HG03025 (cell line): ENCODE results near the gene SLC24A3.

Source experiments
- ATAC-seq: cut with Tn5 transposase; IDR thresholded peaks from one replicate; pipeline ENCODE4 v1.9.1; 2021; ENCODE audit warnings: mild to moderate bottlenecking, moderate library complexity; ENCODE audit not compliant: unreplicated experiment, low FRiP score

The SLC24A3 gene

DNA sequence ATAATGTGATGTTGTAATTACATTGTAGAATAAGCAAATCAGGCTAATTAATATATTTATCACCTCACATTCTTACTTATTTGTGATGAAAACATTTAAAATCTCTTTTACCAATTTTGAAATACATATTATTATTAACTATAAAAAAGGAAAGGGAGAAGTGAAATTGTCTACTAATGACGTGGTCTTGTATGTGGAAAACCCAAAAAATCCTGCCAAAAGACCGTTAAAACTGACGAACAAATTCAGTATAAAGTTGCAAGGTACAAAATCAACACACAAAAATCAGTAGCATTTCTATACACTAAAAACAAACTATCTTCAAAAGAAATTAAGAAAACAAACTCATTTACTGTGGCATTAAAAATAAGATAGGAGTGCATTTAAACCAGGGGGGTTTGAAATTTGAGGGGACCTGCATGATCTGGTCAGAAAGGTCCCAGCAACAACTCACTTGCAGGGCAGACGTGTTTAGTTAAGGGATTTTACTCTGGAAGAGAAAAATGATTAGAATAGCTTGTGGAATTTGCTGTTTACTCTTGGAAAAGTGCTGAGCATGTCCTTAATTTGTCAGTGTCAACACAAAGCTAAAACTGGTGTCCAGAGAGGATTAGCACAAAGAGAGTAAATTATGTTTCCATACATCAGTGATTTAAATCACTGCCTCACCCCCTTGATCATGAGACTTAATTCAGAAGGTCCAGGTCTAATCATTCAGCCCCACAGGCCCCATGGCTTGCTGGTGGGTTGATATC, 310.6 kb downstream of the SLC24A3 start:
- no peak for ATAC-seq

DNA sequence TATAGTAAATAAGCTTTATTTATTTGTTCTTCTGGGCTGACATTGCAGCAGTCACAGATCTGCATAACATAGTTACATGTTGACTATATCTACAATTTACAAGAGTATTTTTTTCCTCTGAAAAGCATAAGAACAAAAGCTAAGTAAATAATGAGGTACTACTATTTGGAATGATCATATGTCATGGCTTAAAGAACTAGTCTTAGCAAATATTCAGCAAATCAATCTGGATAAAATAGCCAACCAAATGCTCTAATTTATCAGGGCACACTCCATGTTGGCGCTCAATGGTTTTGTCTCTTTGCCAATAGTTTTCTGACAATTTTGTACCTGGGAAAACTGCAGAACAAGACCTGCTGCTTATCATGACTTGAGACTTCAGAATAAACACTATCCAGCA, 312.2 kb downstream of the SLC24A3 start:
- no peak for ATAC-seq

DNA sequence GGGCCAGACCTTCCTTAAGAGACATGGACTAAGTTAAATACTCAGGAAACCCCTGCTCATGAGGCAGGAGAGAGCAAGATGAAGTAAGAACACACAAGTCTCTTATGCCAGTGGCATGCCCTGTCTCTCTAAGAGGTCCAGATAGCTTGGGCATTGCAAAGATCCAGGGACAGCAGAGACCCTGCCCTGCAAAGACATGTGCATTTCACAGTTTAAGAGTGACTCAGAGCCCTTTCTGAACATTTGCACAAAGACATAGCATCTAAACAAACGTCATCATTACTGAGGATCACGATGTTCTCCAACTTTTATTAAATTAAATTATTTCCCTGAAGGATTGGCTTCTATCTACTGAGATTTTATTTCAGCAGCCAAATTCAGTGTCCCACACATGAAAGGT, 315.1 kb downstream of the SLC24A3 start:
- no peak for ATAC-seq

DNA sequence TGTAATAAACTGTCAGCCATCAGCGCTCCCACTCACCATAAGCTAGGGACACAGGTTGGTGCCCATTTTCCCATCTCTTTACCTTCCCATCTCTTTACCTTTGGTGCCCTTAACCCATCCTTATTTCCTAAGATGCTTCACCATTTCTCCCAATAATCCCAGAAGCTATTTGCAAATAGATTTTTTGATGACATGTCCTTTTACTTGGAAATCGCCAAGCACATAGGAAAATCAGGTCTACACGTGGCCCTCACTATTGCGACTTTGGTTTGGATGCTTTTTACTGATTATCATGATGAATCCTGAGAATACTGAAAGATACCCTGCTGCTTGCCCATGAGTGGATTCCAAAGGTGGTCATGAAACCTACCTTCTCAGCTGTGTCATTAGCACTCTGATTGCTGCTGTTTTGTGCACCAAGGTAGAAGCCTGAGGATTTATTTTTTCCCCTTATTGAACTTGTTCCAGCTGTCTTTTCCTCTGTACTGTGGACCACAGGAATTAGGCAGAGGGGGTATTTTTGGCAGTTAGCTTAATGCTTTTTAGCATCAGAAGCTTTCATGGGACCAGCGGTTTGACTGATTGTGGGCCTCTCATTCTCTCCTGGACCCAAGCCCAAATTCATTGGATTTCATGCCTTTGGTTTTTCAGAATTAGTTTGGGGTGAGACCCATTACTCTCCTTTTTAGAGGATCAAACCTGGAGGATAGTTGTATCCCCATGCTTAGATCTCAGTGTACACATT, 316.0 kb downstream of the SLC24A3 start:
- ATAC-seq = no peak

DNA sequence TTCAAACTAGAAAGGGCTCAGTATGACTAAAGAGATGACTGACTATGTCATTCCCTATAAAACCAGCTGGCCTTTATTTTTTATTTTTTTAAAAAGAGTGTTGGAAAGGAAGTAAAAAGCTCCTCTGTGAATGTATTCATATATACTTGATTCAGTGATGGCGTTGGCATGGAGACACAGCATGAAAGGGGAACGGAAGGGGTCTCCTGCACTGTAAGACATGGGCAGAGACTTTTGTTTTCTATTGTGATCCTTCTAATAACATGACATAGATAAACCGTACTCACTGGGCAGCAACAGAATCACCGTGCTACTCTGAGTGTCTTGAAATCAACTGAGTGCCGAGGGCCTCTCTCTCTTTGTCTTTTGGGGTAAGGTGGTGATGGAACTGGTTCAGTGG, 317.6 kb downstream of the SLC24A3 start:
- no peak for ATAC-seq

DNA sequence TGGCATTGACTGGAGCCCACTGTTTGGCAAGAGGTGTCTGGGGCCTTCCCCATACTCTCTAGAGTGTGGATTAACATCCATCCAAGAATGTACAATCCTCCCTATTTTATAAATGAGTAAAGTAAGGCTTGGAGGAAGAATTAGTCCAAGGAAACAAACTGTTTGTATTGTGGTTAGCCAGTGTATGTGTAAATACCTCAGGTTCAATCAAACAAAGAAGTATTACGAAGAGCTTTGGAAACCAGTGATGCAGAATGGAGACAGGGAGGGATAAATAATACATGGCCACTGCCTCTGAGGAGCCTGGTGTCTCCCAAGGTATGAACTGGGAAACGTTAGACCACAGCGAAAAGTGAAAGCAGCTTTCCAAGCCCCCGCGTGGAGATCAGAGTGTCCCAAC, 319.0 kb downstream of the SLC24A3 start:
- ATAC-seq = no peak

DNA sequence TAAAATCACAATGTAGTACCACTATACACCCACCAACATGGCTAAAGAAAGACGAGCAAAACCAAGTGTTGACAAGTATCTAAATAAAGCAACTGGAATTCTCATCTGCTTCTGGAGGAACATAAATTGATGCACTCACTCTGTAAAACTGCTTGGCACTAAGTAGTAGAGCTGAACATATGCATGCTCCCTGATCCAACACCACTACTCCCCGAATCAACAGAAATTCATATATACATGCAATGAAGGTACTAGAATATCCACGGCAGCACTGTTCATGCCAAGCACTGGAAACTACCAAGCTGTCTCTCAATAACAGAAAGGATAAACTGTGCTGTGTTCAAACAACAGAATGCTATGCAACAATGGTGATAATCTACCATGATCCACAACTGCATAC, 326.1 kb downstream of the SLC24A3 start:
- no peak for ATAC-seq

DNA sequence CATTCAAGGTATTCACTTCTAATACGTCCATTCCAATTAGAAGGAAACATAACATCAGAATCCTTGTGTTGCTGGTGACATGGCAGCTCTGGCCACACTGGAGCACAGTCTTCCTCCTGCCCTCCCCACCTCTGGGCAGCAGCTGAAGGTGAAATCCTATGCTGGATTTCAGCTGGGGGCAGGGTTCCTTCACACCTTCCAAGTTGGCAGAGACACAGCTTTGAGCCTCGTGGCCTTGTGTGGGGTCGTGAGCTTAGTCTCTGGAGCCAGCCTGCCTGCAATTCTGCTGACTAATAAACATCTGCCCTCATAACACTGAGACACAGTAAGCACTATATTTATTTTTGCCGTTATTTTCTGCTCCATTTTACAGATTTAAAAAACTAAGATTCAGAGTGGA, 326.7 kb downstream of the SLC24A3 start:
- no peak for ATAC-seq

DNA sequence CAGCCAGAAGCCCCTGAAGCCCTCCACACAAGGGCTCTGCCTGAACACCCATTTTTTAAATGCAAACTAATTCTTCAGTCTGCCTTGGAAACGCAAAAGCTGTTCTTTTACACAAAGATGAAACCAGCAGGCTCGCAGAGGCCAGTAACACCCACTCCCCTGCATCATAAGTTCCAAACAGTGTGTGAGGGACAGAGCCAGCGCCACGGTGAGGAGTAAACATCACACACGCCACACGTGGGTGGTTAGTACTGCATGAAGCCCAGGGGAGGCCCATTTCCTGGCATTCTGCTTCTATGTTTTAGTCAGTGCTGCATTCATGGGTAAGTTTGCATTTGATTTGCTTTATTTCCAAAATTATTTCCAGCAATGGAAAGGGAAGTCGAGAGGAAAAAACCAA, 327.9 kb downstream of the SLC24A3 start:
- ATAC-seq = peak; percentile 53

DNA sequence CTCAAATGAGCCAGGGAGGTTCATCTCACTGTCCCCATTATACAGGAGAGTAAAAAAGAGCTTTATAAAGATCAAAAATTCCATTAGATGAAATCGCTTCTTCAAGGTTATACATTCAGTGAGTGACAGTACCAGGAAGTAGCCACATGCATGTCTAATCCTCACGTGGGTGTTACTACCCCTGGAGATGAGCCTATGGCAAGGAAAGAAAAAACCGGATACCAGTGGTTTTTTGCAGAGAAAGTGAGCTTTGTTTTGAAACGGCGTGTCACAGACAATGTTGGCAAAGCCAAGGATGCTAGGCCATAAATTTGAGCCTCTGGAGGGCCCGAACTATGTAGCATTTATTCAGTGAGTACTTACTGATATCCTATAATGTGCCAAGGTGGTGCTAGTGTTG, 330.7 kb downstream of the SLC24A3 start:
- no peak for ATAC-seq

DNA sequence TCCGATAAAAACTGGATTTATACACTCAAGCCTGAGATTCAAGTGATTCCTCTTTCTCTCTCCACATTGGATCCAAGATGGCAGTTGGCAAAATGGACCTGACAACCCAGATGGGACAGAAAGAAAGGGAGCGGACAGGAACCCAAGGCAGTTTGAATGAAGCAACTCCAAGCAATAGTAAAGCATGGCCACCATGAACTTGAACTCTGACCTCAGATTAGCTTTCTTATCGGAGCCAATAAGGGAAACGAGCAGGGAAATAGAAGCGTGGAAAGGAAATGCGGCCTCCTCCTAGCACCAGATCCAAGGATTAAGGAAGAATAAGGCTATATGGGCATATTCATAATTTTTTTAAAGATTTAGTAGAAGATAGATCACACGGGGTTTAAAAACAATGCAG, 332.2 kb downstream of the SLC24A3 start:
- ATAC-seq = no peak

DNA sequence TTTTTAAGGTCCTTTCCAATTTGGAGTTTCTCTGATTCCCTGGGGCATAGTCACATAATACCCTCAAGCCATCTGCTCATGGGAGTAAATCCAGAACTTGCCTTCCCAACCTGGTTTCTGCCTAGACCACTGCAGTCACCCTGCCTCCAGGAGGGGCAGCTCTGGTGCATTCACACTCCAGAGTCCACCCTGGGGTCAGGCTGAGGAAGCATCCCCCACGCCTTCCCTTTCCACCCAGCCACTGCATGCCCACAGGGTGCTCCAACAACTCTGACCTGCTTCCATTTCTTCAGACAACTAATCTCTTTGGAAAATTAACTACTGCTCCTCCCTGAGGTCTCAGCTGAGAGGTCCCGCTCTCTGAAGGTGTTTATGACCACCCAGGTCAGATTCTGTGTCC, 334.2 kb downstream of the SLC24A3 start:
- ATAC-seq = no peak

DNA sequence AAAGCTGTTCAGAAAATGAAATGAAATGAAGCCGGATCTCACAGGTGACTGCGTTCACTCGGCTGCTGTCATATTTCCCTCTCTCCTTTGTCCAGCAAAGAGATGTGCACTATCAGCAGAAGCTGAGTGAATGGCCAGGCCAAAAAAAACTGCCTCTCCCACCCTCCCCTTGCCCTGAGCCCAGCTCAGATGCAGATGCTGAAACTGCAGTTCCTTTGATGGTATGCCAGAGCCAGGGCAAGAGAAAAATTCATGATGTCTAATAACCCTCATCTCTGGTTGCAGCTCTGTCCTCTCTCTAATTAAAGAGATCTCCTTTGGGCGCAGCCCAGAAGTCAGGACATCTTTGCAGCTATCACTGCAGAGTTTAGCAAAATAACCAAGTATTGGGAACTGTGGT, 335.1 kb downstream of the SLC24A3 start:
- ATAC-seq = no peak

DNA sequence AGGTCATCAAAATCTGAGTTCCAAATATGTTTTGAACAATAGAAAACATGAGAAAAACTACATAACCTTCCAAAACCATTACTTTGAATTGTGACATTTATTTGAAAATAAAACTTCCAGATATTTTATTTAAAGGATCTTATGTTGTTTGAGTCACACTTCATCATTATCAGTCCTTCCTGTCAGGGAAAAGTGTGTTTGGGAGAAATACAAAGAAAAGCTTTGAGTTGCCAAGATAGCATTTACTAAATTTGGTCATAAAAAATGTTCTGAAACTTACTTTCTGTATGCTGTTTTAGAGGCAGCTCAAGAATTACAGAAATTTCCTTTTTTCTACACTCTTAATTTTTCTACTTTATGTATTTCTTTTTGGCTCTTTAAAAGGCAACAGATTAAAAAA, 337.5 kb downstream of the SLC24A3 start:
- ATAC-seq = no peak

DNA sequence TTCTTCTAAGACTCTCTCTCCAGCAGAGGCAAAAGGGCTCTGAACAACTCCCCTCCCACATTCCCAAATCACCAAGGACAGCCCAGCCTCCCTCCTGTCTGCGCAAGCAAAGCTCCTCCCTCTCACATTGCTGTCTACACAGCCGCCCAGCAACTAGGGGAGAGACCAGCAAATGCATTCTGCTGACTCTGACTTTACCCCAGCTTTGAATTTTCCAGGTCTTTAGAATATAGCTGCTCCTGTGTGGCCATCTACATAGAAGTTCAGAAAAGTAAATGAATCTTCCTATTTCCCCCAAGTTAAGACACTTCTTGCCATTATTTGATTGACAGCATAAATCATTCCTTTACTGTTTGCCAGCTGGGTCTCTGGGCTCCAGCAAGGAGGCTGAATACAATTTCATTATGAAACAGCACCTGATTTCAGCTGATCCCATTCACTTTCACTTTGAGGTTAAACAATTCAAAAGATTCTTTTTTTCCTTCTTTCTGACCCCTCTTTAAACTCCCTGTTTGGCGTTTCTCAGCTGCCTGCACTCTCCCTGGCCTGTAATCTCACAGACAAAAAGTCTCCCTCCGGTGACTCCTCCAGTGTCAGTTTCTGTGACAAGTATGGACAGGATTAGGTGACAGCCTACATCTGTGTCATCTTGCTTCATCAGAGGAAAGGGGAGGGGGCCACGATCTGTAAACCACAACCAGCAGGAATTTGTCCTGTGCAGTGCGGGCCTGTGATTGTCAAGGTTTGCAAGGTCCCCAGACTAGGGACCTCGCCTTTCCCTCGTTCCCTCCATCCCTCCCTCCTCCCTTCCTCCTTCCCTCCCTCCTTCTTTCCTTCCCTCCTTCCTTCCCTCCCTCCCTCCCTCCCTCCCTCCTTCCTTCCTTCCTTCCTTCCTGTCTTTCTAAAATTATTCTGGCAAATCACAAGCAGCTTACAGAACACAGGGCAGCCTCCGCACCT, 340.1 kb downstream of the SLC24A3 start:
- ATAC-seq = no peak

DNA sequence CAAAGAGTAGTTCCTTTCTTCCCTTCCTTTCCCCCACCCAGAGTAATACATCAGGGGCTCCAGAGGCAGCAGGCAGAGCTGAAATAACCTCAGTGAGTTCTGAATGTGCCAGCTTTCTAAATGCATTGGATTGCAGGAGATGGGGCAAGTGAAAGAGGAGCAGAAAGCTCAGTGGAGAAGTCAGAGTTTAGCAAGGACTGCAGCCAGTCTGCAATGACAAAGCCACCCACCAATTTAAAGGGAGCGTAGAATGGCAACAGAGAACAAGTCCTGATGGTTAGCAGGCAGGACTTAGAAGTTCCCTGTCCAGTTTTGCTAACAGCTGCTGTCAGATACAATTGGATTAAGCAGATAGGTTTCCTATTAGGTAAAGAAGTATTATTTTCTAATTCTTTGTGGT, 342.2 kb downstream of the SLC24A3 start:
- no peak for ATAC-seq

DNA sequence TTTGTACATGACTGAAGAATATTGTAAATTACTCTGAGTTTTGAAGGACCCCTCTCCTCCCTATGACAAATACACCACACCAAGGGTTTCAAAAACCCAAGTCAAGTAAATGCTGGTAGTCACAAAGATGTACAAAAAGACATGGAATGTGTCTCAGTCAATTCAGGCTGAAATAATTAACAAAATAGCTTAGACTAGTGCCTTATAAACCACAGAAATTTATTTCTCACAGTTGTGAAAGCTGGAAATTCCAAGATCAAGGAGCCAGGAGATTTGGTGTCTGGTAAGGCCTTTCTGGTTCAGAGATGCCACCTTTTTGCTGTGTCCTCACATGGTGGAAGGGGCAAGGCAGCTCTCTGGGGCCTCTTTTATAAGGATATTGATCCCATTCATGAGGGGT, 343.3 kb downstream of the SLC24A3 start:
- no peak for ATAC-seq

DNA sequence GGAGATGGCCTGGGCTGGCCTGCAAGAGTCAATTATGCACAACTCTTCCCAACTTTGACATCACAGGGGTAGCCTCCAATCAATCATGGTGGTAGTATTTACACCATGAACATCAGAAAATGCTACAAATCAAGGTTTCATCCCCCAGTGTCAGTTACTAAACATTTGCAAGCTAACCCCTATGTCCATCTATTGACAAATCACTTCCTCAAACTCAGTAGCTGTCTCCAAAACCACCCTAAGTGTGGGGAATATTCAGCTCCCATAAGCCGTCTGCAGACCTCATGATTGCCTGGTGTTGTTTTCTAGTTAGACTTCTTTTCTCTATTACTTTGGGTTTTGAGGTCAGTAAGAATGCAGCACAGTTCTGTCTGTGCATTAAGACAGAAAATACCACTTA, 344.8 kb downstream of the SLC24A3 start:
- no peak for ATAC-seq

DNA sequence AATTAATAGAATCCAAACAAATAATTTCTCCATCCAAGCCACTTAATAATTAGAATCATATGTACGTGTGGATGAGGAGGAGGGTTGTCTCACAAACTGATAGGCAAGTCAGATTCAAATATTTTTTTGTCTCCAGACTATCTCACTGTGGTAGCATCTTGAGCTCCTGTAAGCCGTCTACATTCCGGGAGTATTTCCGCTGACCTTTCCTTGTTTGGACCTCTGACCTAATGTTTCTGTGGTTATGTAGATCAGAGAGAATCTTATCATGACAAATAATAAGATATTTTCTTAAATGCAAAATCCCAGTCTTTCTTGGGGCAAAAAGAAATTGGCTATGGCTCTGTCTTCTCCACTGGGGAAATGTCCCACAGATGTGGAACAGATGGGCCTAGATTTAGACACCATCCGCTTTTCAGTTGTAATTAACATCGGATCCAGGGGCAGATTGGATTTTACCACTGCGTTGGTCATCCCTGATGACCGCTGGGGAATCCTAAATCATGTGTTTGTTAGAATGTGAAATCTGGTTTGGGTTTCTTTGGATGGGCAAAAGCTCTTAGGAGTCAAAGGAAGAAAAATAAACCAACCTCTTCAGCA, 348.5 kb downstream of the SLC24A3 start:
- no peak for ATAC-seq

DNA sequence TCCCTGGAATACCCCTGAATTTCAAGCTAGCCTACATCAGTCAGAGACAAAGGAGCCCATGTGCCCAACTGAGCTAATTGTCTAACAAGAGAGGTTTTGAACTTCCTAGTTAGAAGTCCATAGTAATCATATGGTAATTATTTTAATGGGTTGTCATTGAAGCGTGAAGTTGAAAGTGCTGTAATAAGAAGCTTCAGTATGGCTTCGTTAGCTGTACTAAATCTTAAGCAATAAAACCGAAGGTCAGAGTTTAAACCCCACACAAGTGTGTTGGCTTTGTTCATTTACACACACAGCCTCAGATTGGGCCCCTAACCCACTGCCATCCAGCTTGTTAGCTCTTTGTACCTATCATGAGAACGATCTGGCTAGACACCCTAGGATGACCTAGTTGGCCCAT, 350.0 kb downstream of the SLC24A3 start:
- ATAC-seq = no peak

DNA sequence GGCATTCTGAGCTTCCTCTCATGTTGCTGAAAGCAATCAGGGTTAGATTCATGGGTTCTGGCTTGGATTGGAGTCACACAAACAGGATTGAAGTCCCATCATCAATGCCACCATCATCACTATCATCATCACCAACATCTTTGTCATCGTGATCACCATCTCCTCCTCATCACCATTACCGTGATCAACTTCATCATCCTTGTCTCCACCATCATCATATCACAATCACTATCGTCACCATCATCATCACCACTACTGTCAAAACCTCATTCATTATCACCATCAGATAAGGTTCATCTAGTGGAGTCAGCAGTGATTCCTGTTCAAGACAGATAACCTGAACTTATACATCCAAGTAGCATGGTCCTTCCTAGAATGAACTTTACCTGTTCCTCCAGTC, 351.8 kb downstream of the SLC24A3 start:
- ATAC-seq = no peak
